ENCODE measurements around the gene DHRSX. TPM values are rescaled to one million over a fixed set of nuclear protein-coding genes. Genes with fewer than 3 reads are reported as not detected.

DHRSX gene
- total and polyA plus RNA-seq, 2 donors (not counting 1 experiment from before 2014, with no cell fraction given): 23.7 to 25.6 TPM

- Histone ChIP-seq H3K9ac (ENCODE audit: insufficient read depth, low read length) (no peak overlapping the region), H3K27ac (ENCODE audit: insufficient read depth, low read length) (no peak overlapping the region), H3K9me3 (ENCODE audit: control insufficient read depth, insufficient read depth, low read depth, low read length) (no peaks in the 10 kb centered on the region), H3K4me1 (ENCODE audit: control insufficient read depth, extremely low read depth, insufficient read depth, low read length) (no peaks in the 10 kb centered on the region), H3K36me3 (ENCODE audit: control insufficient read depth, insufficient read depth, low read length) (no peaks in the 10 kb centered on the region), H3K4me3 (replicated peaks in 1 of 4; ENCODE audit: control extremely low read depth in 1 of 4, insufficient read depth in 1 of 4, low read depth in 3 of 4, low read length in 4 of 4) (no peak overlapping the region), H2AFZ (ENCODE audit: low read length) (no peak overlapping the region), H3K4me2 (ENCODE audit: extremely low read depth, insufficient read depth, low read length) (no peak overlapping the region), H3K79me2 (ENCODE audit: control insufficient read depth, insufficient read depth, low read length) (no peaks in the 10 kb centered on the region), H4K20me1 (ENCODE audit: control insufficient read depth, extremely low read depth, insufficient read depth, low read length) (no peaks in the 10 kb centered on the region), H3K27me3 (ENCODE audit: control insufficient read depth, insufficient read depth, low read length) (no peaks in the 10 kb centered on the region)
- DNase-seq (ENCODE audit: low read depth in 2 of 2): no peak
- TF ChIP-seq CTCF (conservative IDR thresholded peaks at IDR 0.05 in 1 of 2, IDR thresholded peaks at IDR 0.05 in 1 of 2; ENCODE audit: low read depth in 1 of 2, low read length in 2 of 2): no peak
Measured at GRCh38 chrX:2237976-2238375, 262.8 kb downstream of the DHRSX start.

GRCh38 chrX:2231570-2232192 is 269.1 kb downstream of the DHRSX start:
- Histone ChIP-seq H3K36me3 (ENCODE audit: control insufficient read depth, insufficient read depth, low read length) (no peaks in the 10 kb centered on the region), H3K4me2 (ENCODE audit: extremely low read depth, insufficient read depth, low read length) (no peak overlapping the region), H3K9ac (ENCODE audit: insufficient read depth, low read length) (no peak overlapping the region), H3K27me3 (ENCODE audit: control insufficient read depth, insufficient read depth, low read length) (no peaks in the 10 kb centered on the region), H3K4me3 (replicated peaks in 1 of 4; ENCODE audit: control extremely low read depth in 1 of 4, insufficient read depth in 1 of 4, low read depth in 3 of 4, low read length in 4 of 4) (no peak overlapping the region), H2AFZ (ENCODE audit: low read length) (no peak overlapping the region), H3K4me1 (ENCODE audit: control insufficient read depth, extremely low read depth, insufficient read depth, low read length) (no peaks in the 10 kb centered on the region), H3K9me3 (ENCODE audit: control insufficient read depth, insufficient read depth, low read depth, low read length) (no peaks in the 10 kb centered on the region), H3K79me2 (ENCODE audit: control insufficient read depth, insufficient read depth, low read length) (no peaks in the 10 kb centered on the region), H4K20me1 (ENCODE audit: control insufficient read depth, extremely low read depth, insufficient read depth, low read length) (no peaks in the 10 kb centered on the region), H3K27ac (ENCODE audit: insufficient read depth, low read length) (no peak overlapping the region)
- TF ChIP-seq EZH2 (IDR thresholded peaks at IDR 0.05; ENCODE audit: low read length, missing control alignments): no peak
- no peak for TF ChIP-seq CTCF (conservative IDR thresholded peaks at IDR 0.05 in 1 of 2, IDR thresholded peaks at IDR 0.05 in 1 of 2; ENCODE audit: low read depth in 1 of 2, low read length in 2 of 2)
- no peak for DNase-seq (ENCODE audit: low read depth in 2 of 2)

- no peak for TF ChIP-seq CTCF (conservative IDR thresholded peaks at IDR 0.05 in 1 of 2, IDR thresholded peaks at IDR 0.05 in 1 of 2; ENCODE audit: low read depth in 1 of 2, low read length in 2 of 2)
- TF ChIP-seq EZH2 (IDR thresholded peaks at IDR 0.05; ENCODE audit: low read length, missing control alignments): no peak
- DNase-seq (ENCODE audit: low read depth in 2 of 2): no peak
- H3K27me3 ChIP-seq (ENCODE audit: control insufficient read depth, insufficient read depth, low read length): no peaks in the 10 kb centered on the region
Measured at GRCh38 chrX:2230457-2230856, 270.3 kb downstream of the DHRSX start.

More at GRCh38 chrX:2230457-2230856, 270.3 kb downstream of the DHRSX start:
- Histone ChIP-seq H3K9me3 (ENCODE audit: control insufficient read depth, insufficient read depth, low read depth, low read length) (no peaks in the 10 kb centered on the region), H3K4me3 (replicated peaks in 1 of 4; ENCODE audit: control extremely low read depth in 1 of 4, insufficient read depth in 1 of 4, low read depth in 3 of 4, low read length in 4 of 4) (no peak overlapping the region), H3K36me3 (ENCODE audit: control insufficient read depth, insufficient read depth, low read length) (no peaks in the 10 kb centered on the region), H2AFZ (ENCODE audit: low read length) (no peak overlapping the region), H3K27ac (ENCODE audit: insufficient read depth, low read length) (no peak overlapping the region), H4K20me1 (ENCODE audit: control insufficient read depth, extremely low read depth, insufficient read depth, low read length) (no peaks in the 10 kb centered on the region), H3K9ac (ENCODE audit: insufficient read depth, low read length) (no peak overlapping the region), H3K79me2 (ENCODE audit: control insufficient read depth, insufficient read depth, low read length) (no peaks in the 10 kb centered on the region), H3K4me2 (ENCODE audit: extremely low read depth, insufficient read depth, low read length) (no peak overlapping the region), H3K4me1 (ENCODE audit: control insufficient read depth, extremely low read depth, insufficient read depth, low read length) (no peaks in the 10 kb centered on the region)
